SKM-1 treated with dmso at 0.1 percent for 144 hours (cell line): ENCODE results near the gene JAK3.

ENCODE experiments used
- DNase-seq: peaks from one replicate; lab custom pipeline; 2025; ENCODE audit not compliant: unreplicated experiment; lab: John Stamatoyannopoulos, UW

The JAK3 gene

GRCh38 chr19:17866312-17866963 lies 18.7 kb upstream of the JAK3 start:
- no peak for DNase-seq

GRCh38 chr19:17865364-17866311 lies 17.9 kb upstream of the JAK3 start:
- DNase-seq = no peak

GRCh38 chr19:17863520-17864182 lies 15.9 kb upstream of the JAK3 start:
- DNase-seq = no peak

- DNase-seq = no peak
Observed at GRCh38 chr19:17862711-17863519, 15.1 kb upstream of the JAK3 start.

GRCh38 chr19:17861542-17862402 lies 14.0 kb upstream of the JAK3 start:
- DNase-seq = no peak

GRCh38 chr19:17860993-17861360 lies 13.2 kb upstream of the JAK3 start:
- no peak for DNase-seq

GRCh38 chr19:17860331-17860992 lies 12.7 kb upstream of the JAK3 start:
- no peak for DNase-seq

GRCh38 chr19:17859533-17860330 lies 11.9 kb upstream of the JAK3 start, which contains the start of gene RPL18A:
RPL18A (plus strand) TSS chr19:17859910; CDS start chr19:17859957, 47 bp downstream.
- peak; percentile 99 for DNase-seq

- DNase-seq = peak; percentile 65
Observed at GRCh38 chr19:17855280-17856152, 7.7 kb upstream of the JAK3 start.

- DNase-seq = no peak
Observed at GRCh38 chr19:17854061-17854460, 6.3 kb upstream of the JAK3 start.

GRCh38 chr19:17848595-17849292 lies 962 bp upstream of the JAK3 start:
- no peak for DNase-seq

- no peak for DNase-seq
Observed at GRCh38 chr19:17846146-17846545, 1.6 kb downstream of the JAK3 start.

GRCh38 chr19:17843908-17844490 lies 3.8 kb downstream of the JAK3 start:
- no peak for DNase-seq

- no peak for DNase-seq
Observed at GRCh38 chr19:17843292-17843827, 4.4 kb downstream of the JAK3 start.

GRCh38 chr19:17842663-17843291 lies 5.0 kb downstream of the JAK3 start:
- no peak for DNase-seq
